GM19025 (cell line): ENCODE data around the gene EML2.

Source experiments
- ATAC-seq: cut with Tn5 transposase; IDR thresholded peaks from one replicate; pipeline ENCODE4 v1.9.1; 2021; ENCODE audit warnings: mild to moderate bottlenecking, low read depth, moderate library complexity; ENCODE audit not compliant: unreplicated experiment

EML2 gene

DNA sequence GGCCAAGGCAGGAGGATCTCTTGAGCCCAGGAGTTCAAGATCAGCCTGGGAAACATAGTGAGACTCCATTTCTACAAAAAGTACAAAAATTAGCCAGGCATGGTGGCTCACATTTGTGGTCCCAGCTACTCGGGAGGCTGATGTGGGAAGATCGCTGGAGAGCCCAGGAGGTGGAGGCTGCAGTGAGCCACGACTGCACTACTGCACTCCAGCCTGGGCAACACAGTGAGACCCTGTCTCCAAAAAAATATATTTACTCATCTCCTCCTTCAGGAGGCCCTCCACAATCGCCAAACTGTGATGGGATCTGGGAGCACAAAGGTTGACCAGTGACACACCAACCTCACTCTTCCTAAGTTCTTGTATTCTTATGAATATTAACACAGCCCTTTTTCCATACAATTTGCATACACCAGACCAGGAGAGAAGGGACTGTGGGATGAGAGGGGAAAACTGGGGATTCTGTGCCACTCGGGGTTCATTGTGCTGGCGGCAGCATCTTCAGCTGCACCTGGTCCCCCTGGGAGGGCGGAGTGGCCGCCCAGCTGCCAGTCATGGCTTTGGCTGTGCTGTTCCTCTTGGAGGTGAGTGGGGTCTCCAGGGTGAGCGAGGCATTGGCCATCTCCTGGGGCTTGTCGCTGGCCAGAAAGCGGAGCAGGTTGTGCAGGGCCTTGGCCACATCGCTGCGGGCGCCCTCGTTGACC is 48.7 kb downstream of the EML2 start:
- ATAC-seq, result no peak

DNA sequence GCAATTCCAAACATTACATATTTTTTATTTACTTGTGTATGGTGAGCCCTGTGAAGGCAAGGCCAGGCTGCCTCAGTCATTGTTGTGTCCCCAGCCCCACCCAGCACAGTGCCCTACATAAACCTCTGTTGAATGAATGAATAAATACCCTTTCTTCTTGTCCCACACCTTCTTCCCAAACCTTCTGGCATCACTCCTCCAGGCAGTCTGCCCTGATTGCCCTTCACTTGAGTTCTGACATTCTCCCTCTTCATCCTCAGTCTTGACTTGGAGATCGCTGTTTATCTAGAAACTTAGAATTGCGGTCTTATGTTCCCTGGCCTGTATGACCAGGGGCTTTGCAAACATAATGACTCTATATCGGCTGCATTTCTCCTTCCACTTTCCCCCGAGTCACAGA is 49.4 kb downstream of the EML2 start:
- ATAC-seq, result no peak

DNA sequence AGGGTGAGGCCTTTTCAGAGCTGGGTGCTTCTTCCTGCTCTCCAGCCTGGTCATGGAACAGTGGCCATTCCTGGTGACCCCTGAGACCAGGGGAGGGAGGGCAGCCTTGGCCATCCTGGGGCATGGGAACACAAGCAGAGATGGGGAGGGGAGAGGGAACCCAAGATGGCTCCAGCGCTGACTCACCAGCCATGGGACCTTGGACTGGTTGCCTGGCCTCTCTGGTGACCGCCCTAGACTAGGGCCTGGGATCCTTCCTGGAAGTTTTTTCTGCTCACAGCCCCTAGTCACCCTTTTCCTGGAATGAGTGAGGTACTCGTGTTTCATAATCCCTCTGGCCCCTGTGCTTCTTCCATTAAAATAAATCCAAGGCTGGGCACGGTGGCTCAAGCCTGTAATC is 51.3 kb downstream of the EML2 start:
- ATAC-seq, result no peak

DNA sequence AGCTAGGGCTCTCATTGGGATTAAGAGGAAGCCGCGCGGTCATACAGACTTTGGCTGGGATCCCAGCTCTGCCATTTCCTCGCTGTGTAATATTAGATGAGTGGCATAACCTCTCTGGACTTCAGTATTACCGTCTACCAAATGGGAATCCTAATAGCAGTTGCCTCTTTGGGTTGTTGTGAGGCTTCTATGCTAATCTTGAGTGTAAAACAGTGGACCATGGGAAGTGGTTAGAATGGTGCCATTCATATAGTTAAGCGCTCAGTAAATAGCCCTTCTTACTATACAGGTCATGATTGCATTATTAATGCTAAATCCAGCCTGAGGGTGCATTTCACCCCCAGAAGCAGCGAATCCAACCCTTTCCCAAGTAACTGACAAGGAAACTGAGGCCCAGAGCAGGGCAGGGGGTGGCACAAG is 54.0 kb downstream of the EML2 start:
- ATAC-seq, result no peak

DNA sequence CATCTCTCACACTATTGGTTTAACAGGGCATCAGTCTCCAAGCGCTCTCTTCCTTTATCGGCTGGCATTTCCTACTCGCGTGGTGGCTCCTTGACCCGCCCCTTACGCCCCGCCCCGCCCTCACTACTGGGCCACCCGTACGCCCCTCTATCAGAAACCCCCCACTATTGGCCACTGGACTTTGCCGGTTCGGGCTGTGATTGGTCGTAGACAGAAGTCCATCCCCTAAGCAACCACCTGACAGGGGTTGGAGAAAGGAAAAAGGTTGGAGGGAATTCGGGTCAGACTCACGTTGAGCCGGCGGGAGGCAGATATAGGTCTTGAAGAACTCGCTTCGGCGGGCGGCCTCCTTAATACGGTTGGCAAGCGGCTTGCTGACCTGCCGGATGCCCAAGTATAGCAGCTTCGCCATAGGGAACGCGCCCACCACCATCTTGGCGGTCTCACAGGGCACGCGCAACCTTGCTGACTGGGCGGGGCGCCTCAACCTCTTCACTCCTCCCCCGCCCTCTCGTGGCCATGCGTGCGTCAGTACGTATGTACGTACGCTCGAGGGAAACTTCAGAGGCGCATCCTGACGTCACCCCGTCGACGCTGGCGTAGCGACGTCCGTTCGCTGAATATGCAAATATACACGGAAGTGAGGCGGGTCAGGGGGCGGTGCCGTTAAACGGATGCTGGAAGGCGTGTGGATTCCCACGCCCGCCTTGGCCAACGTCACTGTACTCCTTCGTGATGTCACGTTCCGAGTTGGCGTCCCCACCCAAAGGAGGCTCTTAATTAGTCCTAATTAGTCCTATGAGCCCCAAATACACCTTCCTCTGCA is 54.7 kb downstream of the EML2 start, which contains the start of gene OPA3:
TSS of gene OPA3 (minus strand) at position 471 of the 826 bp plus-strand sequence. CDS start at position 433, 38 bp downstream.
- peak; percentile 87 for ATAC-seq

DNA sequence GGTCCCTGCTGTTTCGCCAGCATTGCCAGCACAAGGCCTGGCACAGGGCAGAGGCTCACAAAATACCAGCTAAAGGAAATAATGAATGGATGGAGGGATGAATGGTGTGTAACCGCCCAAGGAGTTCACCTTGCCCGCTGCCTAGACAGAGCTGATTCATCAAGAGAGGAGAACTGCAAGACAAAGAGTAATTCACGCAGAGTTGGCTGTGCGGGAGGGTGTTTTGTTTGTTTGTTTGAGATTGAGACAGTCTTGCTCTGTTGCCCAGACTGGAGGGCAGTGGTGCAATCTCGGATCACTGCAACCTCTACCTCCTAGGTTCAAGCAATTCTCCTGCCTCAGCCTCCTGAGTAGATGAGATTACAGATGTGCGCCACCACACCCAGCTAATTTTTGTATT is 57.6 kb downstream of the EML2 start:
- ATAC-seq, result no peak

DNA sequence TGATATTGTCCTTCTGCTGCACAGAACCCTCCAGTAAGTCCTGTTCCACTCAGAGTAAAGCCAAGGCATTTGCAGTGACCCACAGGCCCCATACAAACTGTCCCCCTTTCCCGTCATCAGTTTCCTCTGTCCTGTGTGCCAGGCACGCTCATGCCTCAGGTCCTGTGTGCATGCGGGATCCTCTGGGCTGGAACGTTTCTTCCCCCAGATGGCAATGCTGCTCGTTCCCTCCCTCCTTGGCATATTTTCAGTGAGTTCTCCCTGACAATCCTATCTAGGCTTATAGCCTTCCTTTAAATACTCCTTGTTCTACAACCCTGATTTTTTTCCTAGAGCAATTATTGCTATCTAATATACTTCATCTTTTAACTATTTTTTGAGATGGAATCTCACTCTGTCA is 60.3 kb downstream of the EML2 start:
- ATAC-seq, result no peak

DNA sequence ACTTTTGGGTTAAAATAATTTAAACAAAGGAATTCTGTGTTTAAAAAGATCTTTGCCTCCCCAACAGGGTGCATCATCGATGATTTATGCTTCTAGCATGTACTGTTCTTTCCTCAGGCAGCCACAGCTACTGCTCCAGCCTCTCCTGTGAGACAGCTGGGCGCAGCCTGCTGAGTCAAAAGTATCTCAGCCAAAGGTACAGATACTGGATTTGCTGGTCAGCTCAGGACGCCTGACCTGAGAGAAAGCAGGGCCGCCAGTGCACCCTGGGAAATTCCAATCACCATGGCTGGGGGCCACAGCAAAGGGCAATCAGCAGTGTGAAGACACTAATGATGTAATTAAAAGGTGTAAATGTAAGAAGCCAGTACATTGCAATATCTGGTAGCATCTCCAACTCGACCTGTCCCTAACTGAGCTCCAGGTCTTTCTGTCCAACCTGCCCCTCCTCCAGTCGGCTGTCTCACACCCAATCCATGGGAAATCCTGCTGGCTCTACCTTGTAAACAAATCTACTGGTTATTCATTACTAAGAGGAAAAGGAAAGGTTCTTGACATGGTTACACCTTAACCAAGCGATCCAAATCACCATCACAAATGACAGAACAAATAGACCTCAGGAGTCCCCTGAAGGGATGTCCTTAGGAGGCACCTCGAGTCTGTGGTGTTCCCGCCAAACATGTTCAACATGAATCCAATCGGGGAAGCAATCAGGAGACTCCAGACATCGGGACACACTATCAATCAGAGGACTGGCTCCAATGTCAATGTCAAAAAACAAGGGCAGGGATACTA is 61.9 kb downstream of the EML2 start:
- ATAC-seq, result no peak

DNA sequence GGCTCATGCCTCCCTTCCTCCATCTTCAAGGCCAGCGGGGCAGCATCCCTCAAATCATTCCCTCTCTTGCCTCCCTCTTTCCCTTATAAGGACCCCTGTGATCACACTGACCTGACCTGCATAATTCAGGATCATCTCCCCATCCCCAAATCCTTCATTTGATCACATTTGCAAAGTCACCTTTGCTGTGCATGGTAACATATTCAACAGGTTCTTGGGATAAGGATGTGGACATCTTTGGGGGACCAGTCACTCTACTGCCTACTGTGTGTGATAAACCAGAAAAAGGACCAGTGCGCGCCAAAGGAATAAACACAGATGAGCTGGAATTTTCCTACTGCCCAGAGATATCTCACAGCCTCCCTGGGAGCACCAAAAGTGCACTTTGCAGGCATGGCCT is 62.5 kb downstream of the EML2 start:
- ATAC-seq, result no peak

DNA sequence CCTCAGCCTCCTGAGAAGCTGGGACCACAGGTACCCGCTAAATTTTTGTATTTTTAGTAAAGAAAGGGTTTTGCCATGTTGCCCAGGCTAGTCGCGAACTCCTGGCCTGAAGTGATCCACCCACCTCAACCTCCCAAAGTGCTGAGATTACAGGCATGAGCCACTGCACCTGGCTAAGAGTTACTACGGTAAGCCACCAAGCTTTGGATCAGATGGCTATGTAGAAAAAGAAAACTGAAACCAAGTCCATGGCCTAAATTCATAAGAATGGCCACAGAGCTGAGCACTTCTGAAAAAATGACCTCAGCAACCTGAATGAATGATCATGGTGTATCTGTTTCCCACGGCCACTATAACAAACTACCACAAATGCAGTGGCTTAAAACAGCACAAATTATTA is 64.0 kb downstream of the EML2 start:
- ATAC-seq, result no peak

DNA sequence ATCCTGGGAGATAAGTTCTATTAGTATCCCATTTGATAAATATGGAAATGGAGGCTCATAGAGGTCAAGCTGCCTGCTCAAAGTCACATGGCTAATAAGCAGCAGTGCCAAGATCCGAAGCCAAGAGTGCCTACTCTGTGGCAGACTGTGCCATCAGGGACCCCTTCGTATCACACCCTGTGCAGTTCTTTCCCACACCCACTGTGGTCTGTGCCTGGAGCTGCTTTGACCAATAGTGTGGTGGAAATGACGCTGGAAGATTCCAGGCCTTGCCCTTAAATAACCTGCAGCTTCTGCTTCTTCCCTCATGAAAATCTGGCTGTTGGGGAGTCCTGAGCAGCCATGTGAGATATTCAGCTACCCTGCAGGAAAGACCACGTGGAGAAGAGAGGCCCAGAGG is 64.7 kb downstream of the EML2 start:
- no peak for ATAC-seq

DNA sequence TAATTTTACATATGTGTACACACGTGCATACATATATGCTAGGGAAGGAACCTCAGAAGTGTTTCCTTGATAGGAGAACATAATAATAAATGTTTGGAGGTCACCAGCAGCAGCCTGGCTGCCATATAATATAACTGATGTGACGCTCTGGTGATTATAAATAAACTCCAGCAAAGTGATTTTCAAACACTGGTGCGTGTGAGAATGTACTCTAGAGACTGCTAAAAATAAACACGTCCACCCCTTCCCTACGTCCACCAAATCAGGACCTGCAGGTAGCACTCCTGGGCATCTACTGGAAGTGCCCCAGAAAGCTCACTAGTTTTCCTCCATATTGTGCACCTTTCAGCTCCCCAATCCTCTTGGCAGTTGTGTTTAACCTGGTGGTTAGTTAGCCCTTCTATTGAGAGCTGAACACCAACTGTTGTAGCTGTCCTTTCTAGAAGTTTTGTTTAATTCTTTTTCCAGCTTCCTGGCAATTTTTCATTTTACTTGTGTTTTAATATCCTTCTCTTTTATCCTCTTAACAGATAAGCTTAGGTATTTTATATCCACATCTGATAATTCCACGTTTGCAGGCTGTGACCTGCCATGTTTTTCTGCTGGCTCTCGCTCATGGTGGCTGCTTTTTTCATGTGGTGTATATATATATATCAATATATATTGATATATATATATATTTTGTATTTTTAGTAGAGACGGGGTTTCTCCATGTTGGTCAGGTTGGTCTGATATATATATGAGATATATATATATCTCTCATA is 67.6 kb downstream of the EML2 start:
- ATAC-seq, result no peak

DNA sequence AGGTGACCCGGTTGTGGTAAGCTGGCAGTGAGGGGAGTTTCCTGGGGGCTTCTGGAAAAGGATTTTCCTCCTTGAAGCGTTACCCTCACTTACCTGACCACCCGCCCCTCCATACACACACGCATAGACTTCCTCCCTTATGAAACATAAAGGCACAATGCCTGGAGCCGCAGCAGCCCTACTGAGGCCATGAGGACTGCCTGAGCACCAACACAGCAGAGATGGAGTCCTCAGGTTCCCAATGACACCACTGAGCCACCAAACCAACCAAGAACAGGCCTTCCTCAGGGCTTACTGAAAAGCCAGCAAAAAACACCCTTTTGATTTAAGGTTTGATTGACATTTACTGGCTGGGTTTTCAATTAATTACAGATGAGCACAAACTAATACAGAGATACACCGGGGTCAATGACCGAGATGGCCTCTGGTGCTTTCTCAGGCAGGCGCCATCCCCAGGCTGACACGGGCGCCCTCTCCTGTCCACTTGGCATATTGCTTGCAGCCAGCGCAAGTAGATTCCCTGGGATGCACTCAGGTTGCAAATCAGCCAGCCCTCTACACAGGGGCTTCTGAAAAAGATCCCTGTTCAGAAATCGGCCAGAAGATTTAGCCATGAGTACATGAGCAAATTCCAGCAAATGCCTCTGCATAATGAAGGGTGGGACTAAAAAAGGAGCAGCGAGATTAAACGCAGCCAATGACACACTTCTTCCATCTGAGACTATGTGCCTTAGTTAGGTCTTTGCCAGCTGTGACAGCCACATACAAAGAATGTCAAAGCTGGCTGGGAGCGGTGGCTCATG is 69.4 kb downstream of the EML2 start:
- no peak for ATAC-seq

DNA sequence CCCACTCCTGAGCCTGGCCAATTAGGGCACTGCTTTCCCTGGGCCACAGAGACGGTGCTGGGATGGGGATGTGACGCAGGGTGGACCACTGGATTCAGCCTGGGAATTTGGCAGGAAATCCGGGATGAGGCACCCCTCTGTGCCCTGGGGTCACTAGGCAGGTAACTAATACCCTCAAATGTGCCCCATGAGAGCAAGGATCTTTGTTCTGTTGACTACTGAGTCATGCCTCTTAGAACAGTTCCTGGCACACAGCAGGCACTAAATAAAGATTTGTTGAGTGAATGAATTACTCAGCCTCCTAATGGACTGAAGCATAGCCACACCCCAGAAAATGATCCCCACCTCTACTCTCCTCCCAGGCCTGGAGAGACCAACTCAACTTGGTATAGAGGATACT is 70.5 kb downstream of the EML2 start:
- no peak for ATAC-seq

DNA sequence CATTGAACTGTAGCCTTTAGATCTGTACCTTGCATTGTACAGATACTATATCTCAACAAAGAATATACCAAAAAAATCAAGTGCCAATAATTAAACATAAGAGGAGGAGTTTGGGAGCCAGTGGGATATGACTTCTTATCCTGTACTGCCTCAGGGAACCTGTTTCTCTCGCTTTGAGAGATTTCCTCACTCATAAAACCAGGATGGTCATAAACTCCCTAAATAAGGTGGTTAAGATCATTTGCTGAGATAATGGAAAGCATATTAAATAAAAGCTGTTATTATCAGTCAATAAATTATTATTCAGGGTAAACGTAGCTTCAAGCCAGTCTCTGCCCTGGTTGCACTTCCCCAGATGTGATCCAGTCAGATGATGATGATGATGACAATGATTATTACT is 71.6 kb downstream of the EML2 start:
- no peak for ATAC-seq

DNA sequence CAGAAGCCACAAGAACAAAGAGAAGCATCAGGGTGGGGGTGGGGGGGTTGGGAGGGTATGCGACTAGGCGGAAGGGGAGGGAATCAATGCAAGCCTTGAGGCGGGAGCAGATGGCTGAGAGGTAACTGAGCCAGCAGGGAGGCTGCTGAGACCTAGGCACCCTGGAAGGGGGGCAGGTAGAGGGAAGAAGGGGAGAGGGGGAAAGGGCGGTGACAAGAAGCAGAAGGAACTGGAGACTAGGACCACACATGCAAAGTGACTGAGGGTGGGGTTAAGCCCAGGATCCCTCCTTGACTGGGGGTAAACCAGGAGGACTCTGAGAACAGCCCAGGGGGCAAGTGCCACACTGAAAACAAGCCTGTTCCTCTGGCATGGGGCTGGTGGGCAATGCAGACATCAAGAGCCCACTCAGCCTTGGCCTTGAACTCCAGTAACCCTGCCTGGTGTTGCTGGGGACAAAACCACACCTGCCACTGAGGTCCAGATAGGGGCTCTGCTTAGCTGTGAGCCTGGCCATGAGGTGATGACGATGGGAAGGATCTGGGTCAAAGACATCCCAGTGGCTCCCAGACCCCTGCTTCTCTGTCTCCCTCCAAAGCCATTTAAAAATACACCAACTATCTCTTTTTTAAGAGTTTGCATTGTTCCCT is 74.9 kb downstream of the EML2 start:
- ATAC-seq, result no peak

DNA sequence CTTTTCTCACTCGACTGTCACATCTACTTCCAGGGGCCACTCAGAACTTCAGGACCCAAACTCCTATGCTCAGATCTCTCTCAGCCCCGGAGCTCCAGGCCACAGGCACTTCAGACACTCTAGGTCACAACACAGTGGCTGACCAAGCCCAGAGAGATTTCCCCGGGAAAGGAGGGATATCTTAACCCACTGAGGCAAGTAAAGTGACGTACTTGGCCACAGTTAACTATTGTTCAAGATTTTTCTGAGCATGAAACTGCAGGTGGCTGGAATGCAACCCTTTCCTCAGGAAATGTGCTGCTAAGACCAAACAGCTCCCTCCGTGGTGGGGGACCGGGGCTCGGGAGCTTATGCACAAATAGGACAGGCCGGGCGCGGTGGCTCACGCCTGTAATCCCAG is 78.5 kb downstream of the EML2 start:
- no peak for ATAC-seq

DNA sequence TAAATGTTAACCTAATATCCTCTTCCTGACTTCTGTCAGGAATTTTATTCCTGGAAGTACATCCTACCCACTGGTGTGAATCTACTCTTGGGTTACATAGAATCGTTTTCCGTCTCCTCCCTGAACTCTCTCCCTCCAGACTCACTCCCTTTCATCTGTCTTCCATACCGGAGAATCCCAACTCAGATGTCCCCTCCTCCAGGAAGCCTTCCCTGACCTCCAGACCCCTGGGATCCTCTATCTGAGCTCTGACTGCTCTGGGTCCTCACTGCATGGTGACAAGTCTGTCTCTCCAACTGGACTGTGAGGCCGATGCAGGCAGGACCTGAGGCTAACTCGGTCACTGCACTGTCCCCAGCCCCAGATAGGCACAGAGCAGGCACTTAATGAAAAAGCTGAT is 79.2 kb downstream of the EML2 start:
- no peak for ATAC-seq
